GM19193 (cell line): ENCODE measurements around the gene GRXCR2.

Experiments used
- POLR2A ChIP-seq: IDR thresholded peaks from 4 replicates; pipeline ENCODE4 v1.6.1; 2011; ENCODE audit not compliant: insufficient read depth, insufficient read length; ENCODE audit errors: extremely low read depth

GRXCR2 gene

GRCh38 chr5:145854651-145855258, 18.1 kb downstream of the GRXCR2 start:
- TF ChIP-seq POLR2A: no peak

GRCh38 chr5:145853781-145854376, 18.9 kb downstream of the GRXCR2 start:
- no peak for TF ChIP-seq POLR2A

GRCh38 chr5:145852990-145853389, 19.8 kb downstream of the GRXCR2 start:
- TF ChIP-seq POLR2A: no peak

- TF ChIP-seq POLR2A: no peak
Measured at GRCh38 chr5:145848854-145849253, 24.0 kb downstream of the GRXCR2 start.

- no peak for TF ChIP-seq POLR2A
Measured at GRCh38 chr5:145847499-145848497, 25.0 kb downstream of the GRXCR2 start.

GRCh38 chr5:145846081-145846480, 26.7 kb downstream of the GRXCR2 start:
- no peak for TF ChIP-seq POLR2A

GRCh38 chr5:145841299-145841698, 31.5 kb downstream of the GRXCR2 start:
- TF ChIP-seq POLR2A: no peak

GRCh38 chr5:145840458-145841132, 32.2 kb downstream of the GRXCR2 start:
- no peak for TF ChIP-seq POLR2A

GRCh38 chr5:145838276-145838675, 34.5 kb downstream of the GRXCR2 start:
- TF ChIP-seq POLR2A: no peak

- TF ChIP-seq POLR2A: no peak
Measured at GRCh38 chr5:145835848-145836239, 37.0 kb downstream of the GRXCR2 start.

- TF ChIP-seq POLR2A: no peak
Measured at GRCh38 chr5:145834917-145835847, 37.6 kb downstream of the GRXCR2 start, which contains the start of gene PRELID2. Gene PRELID2, minus strand, starts transcription at chr5:145835342. Its CDS starts 91 bp downstream, at chr5:145835251.

- TF ChIP-seq POLR2A: no peak
Measured at GRCh38 chr5:145834554-145834916, 38.3 kb downstream of the GRXCR2 start.

GRCh38 chr5:145833631-145834200, 39.1 kb downstream of the GRXCR2 start:
- TF ChIP-seq POLR2A: no peak
